ENCODE data around the gene PCSK5. TPM values are rescaled to one million over a fixed set of nuclear protein-coding genes. Genes with fewer than 3 reads are reported as not detected.
"Not testable (repeated sequence)": the region's sequence is repeated elsewhere in the genome, so short reads cannot be mapped to it uniquely, and the experiment has no call there.

The PCSK5 gene
- total RNA-seq, 1 experiment from 2014 or later = 2.1 TPM

- peak; percentile 7 for DNase-seq (ENCODE audit: low read depth)
Observed at GRCh38 chr9:75889577-75889976, 896 bp upstream of the PCSK5 start.

- peak; percentile 43 for DNase-seq (ENCODE audit: low read depth)
Observed at GRCh38 chr9:75889977-75890471, 449 bp upstream of the PCSK5 start.

- peak; percentile 8 for DNase-seq (ENCODE audit: low read depth)
Observed at GRCh38 chr9:75891277-75891741, 836 bp downstream of the PCSK5 start.

- DNase-seq (ENCODE audit: low read depth) = no peak
Observed at GRCh38 chr9:75891771-75892215, 1.3 kb downstream of the PCSK5 start.

DNA sequence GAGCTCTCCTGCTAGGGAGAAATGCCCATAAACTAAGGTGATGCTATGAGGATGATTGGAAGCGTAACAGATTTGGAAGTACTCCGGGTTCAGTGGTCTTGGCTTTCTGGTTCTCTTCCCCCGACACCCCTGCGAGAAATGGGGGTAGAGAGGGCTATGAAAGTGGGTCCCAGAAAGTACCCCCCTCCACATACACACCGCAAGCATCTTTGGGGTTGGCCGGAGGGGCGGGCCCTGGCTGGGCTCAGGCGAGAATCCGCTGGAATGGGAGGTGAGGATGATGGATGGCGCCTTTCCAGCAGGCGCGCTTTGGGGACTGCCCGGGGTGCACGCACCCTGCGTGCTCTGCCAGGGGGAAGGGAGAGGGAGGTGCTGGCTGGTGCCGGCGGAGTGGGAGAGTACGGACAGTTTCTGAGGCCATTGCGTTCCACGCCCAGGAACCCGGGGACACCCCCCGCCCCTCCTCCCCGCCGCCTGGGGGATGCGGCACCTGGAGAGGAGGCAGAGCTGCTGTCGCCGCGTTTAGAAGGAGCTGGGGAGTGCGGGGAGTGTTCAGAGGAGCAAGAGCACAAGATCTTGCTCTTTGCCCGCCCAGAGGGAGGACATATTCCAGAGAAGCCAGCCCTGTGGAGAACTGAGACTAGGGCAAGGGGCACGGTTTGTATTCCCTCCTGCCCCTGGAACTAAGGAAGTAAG, 1.9 kb downstream of the PCSK5 start:
- DNase-seq (ENCODE audit: low read depth) = no peak

DNA sequence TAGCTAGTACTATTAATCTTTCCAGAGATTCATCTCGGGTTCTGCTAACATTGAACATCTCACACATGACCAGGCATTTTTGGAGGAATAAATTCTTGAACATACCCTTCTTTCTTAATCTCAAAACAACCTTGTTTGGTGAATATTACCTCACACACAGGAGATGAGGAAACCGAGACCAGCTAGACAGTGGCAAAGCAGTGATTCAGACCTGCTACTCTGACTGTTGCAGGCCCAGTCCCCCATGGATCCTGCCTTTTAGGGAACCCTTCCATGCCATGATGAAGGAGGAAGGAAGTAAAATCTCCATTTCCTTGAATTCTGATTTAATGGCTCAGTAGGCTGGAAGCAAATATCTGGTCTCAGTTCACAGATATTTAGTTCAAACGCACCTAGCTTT, 2.6 kb downstream of the PCSK5 start:
- DNase-seq (ENCODE audit: low read depth) = no peak

- DNase-seq (ENCODE audit: low read depth) = no peak
Observed at GRCh38 chr9:75894566-75894965, 4.1 kb downstream of the PCSK5 start.

DNA sequence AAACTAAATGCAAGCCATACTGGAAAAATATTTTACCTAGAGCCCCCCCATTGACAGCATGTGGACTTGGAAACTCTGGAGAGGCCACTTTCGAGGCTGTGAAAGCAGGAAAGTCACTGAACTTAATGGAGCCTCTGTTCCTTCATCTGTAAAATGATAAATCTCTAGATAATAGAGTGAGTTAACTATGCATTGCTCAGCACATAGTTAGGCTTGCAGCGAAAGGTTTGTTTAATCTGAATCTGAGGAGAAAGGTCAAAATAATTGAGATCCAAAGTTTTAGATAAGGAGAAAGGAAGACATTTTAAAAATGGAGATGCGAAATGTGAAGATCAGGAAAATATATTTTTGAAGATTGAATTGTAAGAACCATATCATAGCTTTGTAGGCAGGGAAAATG, 4.6 kb downstream of the PCSK5 start:
- no peak for DNase-seq (ENCODE audit: low read depth)

- DNase-seq (ENCODE audit: low read depth) = no peak
Observed at GRCh38 chr9:75896193-75896592, 5.7 kb downstream of the PCSK5 start.

GRCh38 chr9:75900893-75901524, 10.5 kb downstream of the PCSK5 start:
- not testable (repeated sequence) for DNase-seq (ENCODE audit: low read depth)

DNA sequence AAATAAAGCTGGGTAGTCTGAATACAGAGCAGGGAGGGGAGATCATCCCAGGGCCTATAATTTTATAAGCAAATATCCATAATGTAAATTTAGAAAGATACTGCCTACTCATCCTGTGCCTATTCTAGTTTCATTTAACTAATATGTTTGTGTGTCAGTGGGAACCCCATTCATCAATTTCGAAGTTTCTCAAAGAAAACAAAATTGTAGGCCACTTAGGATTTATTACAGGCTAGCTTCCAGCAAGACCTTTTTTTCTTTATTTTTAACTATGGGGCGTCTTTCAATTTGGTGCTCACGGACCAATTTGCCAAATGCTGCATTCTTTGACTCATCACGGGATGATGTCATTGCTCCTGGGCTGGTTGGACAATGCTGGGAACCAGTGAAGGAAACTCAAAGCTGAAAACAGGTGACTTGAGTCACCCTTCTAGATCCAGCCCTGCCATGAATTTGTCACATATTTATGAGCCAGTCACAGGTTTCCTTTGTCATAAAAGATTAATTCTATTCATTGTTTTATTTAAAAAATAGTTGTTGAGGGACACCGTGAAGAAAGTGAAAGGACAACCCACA, 13.4 kb downstream of the PCSK5 start:
- DNase-seq (ENCODE audit: low read depth) = peak; percentile 85

DNA sequence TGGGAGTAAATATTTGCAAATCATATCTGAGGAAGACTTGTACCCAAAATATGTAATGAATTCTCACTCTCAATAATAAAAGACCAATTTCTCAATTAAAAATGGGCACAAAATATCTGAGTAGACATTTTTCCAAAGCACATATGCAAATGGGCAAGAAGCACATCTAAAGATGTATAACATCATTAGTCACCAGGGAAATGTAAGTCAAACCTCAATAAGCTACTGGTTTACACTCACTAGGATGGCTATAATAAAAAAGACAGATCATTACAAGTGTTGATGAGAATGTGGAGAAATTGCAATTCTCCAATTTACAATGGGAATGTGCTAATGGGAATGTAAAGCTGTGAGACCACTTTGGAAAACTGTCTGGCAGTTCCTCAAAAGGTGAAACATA, 13.9 kb downstream of the PCSK5 start:
- DNase-seq (ENCODE audit: low read depth) = no peak

GRCh38 chr9:75906531-75906930, 16.1 kb downstream of the PCSK5 start:
- DNase-seq (ENCODE audit: low read depth) = no peak

GRCh38 chr9:75907329-75907728, 16.9 kb downstream of the PCSK5 start:
- DNase-seq (ENCODE audit: low read depth) = peak; percentile 26

- DNase-seq (ENCODE audit: low read depth) = no peak
Observed at GRCh38 chr9:75907923-75908322, 17.4 kb downstream of the PCSK5 start.

- DNase-seq (ENCODE audit: low read depth) = no peak
Observed at GRCh38 chr9:75909776-75910175, 19.3 kb downstream of the PCSK5 start.

DNA sequence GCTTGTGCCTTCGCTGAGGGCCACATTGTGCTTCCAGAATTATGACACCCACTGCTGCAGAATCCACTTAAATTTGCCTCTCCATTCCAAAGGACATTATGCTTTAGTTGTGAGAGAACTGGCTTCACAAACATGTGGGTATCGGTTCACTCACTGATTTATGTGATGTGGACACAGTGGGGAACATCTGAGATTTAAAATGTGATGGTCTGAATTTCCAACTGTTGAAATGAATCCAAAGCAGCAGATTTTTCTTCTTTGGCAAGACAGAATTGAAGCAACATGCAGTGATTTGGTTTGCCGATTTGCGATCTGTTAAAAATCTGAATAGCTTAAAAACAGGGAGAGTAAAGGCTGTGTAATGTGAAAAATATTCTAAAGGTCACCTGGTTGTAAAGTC, 20.3 kb downstream of the PCSK5 start:
- DNase-seq (ENCODE audit: low read depth) = no peak

- DNase-seq (ENCODE audit: low read depth) = no peak
Observed at GRCh38 chr9:75911390-75911789, 20.9 kb downstream of the PCSK5 start.

DNA sequence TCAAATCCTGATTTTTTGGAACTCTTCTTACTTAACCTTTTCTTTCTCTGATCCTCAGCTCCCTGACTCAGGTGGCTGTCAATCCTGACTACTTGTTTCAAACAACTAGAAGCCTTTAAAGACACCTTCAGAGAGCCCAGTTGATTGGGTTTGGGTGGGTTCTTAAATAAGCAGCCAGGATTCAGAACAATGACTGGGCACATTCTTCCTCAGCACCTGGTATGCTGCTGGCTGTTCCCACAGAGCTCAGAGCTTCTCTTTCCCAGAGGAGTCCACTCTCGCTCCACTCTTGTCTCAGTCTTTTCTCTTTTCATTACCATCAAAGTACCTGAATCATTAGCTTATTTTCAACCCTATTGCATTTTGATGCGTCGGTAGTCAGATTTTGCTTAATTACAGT, 22.5 kb downstream of the PCSK5 start:
- no peak for DNase-seq (ENCODE audit: low read depth)

- DNase-seq (ENCODE audit: low read depth) = no peak
Observed at GRCh38 chr9:75914002-75914401, 23.5 kb downstream of the PCSK5 start.

DNA sequence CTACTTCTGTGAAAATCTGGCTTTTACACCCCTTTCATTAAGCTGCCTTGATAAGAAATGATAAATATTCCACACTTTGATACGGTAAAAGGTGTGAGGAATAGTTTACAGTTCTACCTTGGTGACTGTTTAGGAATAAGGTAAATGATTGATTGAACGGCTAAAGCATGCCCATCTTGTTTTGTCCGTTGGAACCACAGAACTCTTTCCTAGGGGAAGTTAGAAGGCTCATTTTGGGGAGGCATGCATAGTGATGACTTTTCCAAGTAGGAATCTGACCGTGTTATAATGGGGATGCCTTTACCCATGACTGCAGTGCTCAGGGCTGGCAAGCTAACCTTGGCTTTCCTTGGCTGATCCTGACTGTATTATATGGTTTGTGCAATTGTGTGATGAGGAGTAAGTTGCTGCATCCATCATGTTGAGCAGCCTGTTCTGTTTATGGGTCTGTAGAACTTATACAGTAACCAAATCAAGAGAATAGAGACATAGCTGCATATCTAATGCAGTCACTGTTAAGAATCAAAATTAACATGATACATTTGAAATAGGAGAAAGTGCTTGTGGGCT, 24.5 kb downstream of the PCSK5 start:
- DNase-seq (ENCODE audit: low read depth) = no peak

DNA sequence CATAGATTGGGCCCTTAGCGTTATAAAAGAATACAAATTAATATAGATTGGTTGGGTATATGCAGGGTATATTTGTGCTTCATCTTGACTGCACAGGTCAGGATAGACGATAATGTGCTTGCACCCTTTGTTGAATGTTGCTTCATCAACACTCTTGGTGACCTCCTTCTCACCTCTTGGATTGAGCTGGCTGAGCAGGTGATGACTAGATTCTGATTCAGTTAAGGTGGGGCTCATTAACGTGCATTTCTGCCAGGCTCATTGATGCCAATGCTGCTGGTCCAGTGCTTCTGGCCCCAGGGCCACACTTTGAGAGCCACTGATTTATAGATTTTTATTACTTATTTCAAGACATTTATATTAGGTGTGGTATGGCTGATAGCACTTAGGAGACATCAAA, 27.7 kb downstream of the PCSK5 start:
- no peak for DNase-seq (ENCODE audit: low read depth)
